GM21367 (cell line): ENCODE measurements around the gene FOXN3.
A peak's percentile ranks its signal among the peaks of the same experiment; 100 is the strongest.

ENCODE experiments used
- ATAC-seq: cut with Tn5 transposase; IDR thresholded peaks from one replicate; pipeline ENCODE4 v1.9.1; 2021; ENCODE audit not compliant: unreplicated experiment

FOXN3 gene

DNA sequence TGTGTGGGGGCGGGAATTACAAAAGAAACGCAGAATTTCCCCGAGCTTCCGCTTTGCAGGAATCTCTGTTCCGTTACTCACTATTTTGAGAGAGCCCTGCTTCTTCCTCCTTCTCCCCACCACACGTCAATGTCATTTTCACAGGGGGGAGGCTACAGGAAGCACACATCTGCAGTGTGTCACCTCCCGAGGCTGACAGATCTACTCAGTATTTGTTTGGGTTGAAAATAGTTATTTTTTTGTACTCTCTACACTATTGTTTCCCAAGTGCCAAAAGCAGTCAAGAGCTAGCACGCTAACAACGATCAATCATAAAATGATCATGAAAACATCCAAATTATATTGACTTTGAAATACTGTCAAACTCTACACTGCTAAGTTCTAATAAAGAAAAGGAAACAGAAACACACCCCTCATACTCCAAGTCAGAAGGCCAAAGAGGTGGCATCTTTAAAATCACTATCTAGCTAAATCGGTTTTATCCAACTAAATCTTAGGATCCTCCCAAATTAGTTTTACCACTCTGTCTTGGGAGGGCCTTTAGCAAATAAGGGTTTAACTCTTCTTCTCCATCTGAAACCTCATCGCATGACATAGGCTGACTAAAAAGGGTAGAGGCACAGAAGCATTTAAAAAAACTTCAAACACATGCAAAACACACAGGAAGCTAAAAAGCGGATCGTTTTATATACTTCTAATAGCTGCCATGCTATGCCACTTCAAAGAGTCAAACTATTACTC, 51.8 kb downstream of the FOXN3 start:
- peak; percentile 97 for ATAC-seq

DNA sequence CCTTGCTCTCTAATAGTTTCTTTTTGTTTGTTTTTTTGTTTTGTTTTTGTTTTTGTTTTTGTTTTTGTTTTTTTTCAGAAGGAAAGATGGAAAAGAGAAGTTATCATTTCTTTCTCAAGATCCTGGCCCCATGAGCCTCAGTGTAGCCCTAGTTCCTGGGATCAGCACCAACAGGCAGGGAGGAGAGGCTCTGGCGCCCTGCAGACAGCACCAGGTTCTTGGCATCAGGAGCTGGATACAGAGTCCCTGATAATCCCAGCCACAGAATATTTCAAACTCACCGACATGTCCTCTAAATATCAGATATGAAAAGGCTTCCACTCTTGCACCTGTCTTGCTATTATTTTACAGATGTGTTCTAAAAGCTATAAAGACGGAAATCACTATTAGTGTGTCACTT, 52.7 kb downstream of the FOXN3 start:
- no peak for ATAC-seq

DNA sequence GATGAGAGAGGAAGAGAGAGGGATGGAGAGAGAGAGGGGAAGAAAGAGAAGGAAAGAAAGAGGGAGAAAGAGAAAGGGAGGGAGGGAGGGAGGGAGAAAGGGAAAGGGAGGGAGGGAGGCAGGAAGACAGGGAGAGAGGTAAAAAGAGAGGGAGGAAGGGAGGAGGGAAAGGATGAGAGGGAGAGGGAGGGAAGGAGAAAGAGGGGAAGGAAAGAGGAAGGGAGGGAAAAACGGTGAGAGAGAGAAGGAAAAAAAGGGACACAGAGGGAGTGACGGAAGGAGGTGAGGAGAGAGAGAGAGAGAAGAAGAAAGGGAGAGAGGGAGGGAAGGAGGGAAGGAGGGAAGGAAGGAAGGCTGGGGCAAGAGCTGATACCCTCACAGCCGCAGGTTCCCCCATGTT, 56.8 kb downstream of the FOXN3 start:
- no peak for ATAC-seq

DNA sequence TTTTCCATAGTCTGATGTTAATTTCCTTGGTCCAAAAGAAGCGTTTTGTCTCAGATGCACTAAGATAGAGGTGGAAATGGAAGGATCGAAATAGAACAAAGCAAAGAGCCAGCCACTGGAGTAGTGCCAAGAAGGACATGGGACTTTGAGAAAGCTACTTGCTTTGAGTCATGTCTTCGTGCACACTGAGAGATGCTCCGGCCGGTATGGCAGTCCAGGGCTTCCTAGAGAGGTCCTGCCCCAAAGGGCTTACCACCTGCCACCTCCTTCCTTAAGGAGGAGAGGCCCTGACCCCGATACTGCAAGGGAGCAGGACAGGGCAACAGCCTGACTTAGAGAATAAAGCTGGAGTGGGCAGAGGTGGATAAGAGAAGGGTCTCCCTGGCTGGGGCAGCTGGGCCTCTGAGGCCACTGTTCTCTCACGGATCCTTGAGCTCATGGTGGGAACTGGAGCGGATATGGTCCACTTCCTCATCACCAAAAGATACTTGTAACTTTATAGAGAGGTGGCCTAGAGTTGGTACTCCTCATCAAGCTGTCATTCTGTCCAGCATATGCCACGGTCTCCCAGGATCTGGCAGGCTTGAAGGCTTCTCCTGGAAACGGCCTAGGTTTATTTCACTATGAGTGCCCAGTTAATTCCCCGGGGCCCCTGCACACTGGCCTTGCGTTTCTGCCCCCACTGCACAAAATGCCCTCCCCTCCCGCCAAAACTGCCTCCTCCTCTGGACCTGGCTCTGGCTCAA, 57.4 kb downstream of the FOXN3 start:
- no peak for ATAC-seq

DNA sequence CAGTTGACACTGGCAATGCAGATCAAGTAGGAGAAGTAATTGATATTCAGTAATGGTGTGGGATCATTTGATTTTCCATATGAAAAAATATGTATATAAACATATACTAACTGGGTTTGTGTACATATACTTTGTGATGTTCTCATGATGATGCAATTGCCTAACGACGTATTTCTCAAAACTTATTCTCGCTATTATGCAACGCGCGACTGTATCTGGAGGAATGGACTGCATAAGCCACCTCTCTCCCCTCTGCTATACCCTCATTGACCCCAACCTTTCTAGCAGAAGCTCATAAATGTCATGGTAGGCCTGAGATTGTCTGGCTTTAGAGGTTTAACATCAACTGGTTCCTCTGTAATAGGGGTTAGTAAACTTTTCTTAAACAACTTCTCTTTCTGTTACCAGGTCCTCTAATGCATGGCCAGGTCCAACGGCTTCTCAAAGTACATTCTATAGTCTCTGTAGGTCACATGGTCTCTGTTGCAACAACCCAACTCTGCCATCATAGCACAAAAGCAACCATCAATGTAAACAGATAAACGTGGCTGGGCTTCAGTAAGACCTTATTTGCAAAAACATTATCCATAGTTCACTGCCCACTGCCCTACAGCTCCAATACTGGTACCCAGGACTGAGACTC, 59.3 kb downstream of the FOXN3 start:
- no peak for ATAC-seq

DNA sequence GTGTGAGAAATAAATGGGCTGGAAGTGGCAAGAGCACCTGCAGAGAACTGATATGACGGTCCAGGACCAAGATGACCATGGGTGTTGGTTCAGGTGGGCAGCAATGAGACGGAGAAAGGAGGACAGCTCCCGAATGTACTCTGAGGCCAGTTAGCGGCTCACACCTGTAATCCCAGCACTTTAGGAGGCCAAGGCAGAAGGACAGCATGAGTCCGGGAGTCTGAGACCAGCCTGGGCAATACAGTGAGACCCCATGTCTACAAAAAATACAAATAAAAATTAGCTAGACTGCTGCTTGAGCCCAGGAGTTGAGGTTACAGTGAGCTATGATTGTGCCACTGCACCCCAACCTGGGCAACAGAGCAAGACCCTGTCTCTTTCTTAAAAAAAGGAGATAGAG, 60.1 kb downstream of the FOXN3 start:
- no peak for ATAC-seq

DNA sequence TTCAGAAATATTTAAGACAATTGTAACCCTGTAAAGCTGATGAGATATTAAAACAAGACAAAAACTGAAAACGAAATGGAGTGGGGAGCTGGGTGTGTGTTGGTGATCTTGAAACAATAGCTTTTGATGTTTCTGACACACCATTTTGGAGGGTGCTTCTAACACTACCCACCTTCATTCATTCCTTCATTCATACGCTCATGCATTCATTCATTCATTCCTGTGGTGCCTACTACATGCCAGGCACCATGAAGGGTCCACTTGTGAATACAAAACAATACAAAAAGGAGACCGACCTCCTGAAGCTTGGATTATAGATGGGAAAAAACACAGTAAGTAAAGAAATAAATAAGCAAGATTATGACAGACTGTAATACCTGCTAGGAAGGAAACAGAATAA, 60.5 kb downstream of the FOXN3 start:
- ATAC-seq = no peak

DNA sequence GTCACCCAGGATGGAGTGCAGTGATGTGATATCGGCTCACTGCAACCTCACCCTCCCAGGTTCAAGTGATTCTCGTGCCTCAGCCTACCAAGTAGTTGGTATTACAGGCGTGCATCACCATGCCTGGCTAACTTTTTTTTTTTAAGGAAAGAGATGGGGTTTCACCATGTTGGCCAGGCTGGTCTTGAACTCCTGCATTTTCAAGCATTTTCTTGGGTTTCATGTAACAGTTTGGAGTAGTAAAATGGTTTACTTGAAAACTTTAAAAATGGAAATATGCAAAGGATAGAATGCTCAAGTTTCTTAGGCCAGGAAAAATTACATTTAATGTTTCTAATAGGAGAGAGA, 63.3 kb downstream of the FOXN3 start:
- ATAC-seq = no peak

DNA sequence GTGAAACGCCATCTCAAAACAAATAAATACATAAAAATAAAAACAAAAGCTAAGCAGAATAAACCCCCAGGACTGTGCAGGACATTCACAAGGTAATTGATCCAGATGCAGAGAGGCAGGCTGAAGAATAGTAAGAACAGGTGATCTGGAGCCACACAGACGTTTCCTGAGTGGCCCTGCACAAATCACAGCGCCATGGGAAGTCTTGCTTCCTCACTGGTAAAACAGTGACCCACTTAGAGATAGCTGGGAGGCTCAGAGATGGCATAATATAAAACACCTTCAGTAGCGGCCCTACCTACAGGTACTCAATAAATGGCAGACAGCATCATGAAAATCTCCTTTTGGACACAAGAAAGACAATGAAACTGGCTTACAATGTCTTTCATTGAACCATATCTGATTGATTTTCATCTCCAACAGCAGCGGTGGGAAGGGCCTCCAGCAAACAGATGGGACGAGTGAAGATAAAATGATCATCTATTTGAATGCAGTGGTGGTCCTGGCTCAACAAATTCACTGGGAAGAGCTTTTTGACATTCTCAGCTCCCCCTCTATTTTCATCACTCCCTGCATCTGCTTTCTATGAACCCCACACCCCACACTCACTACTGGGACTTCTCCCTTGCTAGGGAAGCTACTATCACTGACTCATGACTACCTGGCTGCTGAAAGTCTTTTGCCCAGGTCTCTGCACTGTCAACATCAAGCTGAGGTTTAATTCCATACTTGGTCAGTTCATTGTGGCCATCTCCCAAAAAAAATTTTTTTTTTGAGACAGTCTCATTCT, 63.9 kb downstream of the FOXN3 start:
- ATAC-seq = no peak

DNA sequence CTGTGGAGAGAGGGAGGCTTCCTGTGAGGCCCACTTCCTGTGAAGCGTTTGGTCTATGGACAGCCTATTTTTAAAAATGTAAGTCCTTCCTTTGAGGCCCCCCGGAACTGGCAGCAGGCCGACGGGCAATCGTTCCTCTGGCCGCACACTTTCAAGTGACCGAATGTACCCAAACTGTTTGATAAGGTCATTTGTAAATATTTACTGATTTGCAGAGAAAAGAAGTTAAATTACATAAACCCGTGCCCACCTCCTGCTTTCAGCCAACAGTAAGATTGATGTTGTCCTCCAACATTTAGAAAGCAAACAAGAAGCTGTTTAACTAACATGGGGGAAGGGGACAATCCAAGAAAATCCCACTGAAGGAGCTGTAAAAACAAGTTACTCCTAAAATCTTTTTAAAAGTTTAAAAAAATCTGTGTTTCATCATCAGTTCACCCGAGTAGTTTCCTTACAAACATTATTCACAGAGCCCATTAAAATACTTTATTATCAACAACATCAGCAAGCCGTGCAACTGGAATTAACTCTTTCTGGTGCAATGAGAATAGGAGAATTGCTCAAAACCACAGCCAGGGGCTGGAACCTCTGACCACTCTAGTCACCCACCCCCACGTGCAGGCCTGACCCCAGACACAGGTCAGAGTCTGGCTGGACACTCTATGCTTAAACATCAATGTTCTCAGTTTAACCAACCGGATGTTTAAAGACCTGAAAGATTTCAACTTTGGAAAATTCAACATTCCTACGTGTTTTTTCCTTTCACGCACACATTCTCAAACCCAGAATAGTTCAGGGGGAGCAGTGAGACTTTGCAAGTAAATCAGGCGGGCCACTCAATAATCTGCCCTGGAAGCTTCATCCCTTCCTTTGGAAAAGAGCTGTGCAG, 65.3 kb downstream of the FOXN3 start:
- peak; percentile 70 for ATAC-seq

DNA sequence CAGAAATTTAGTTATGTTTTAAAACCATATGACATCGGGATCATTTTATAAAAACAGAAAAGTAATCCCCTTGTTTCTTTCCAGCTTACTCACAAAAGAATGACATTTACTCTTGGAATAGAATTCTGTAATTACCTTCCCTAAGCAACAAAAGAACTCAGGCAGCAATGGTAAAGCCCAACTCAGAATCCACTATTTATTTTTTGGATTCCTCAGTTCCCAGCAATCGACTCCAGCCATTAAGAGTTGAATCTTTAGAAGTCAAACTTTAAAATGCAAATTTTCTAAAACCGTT, 65.9 kb downstream of the FOXN3 start:
- ATAC-seq = no peak

DNA sequence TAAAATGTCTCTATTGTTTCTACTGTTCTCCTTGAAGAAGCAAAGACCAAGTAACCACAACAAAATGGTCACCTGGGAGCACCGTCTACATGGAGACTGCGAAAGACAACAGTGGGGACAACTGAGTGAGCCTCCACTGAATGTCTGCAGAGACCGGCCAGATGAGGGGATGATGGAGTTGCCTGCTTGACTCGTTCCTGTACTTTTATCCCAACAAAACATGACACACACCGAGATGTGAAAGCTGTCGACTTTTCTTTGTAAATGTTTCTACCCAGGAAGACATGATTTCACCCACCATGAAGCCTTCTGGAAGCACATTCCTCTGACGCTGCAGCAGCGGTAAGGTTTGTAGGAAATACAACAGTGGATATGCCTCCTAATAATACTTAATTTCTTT, 66.9 kb downstream of the FOXN3 start:
- no peak for ATAC-seq

DNA sequence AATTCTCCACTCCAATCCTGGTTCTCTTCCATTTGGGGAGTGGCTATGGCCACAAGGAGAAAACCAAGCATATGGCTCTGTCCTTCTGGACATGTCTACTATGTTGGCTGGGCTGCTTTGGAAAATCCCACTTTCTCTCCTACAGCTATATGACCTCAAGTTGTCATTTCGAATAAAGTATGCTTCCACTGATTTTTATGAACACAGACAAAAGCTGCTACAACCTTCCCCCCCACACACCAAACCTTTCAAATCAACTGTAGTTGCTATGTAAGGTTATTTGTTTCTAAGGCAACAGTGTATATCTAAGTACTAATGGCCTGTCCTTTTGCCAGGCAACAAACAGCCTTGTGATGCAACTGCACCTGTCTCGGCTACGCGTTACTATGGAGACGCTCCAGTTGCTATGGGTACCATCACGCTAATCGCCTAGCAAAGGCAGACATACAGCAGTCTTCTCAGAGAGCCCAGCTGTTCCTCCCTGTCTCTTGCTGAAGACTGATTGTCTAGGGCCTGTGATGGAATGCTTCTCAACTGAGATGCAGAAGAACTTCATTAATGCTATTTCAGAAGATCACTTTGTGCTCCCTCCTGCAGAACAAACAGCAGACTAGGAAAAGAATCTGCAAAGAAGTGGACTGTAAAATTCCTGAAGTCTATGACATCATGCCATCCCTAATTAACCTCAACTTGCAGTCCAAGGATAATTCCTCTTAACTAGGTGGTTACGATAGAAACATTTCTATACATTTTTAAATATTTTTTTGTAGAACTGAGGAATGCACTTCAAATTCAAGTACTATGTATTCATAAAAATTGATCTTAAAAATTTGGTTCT, 67.6 kb downstream of the FOXN3 start:
- ATAC-seq = no peak

DNA sequence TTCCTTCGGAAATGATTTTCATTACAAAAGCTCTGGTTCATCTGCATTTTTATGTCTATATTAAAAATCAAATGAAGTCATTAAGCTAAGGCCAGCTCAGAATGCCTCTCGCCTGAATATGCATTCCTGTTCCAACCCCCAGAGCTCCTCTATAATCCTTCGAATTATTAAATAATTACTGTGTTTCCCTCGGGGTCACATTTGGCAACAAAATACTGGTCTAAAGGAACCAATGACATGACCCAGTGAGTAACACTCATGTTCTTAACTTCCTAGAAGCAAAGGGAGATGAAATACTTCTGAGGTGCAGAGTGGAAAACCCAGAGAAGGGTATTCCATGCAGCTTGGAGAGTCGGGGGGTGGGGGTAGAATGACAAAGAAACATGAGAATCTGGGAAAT, 68.3 kb downstream of the FOXN3 start:
- no peak for ATAC-seq

DNA sequence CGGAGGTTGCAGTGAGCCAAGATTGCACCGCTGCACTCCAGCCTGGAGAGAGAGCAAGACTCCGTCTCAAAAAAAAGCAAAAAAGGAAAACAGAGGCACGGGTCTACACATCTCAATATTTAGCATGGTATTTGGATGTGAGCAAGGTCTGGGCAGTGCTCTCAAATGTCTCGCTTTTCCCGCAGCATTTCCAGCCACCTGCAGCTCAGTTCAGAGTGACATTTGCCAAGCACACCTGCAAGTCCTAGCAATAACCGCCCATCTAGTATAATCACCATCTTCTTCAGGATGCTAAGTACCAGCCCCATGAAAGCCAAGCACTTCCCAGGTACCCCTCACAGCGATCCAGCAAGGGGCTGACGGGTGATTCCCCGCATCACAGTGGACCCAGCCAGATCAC, 69.1 kb downstream of the FOXN3 start:
- no peak for ATAC-seq

DNA sequence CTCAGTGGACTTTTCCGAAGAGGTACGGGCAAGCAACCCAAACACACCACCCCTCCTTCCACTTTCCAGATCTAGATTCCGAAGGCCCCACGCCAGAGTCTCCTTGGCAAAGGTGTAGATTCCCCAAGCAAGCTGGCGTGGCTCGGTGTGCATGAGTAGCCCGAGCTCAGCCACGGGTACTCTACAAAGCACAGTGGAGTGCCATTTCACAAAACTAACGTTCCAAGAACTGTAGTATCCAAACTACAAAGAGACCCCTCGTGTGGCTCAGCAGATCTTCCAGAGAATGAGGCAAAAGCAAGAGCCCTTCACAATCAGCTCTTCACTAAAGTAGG, 72.1 kb downstream of the FOXN3 start:
- ATAC-seq = no peak

DNA sequence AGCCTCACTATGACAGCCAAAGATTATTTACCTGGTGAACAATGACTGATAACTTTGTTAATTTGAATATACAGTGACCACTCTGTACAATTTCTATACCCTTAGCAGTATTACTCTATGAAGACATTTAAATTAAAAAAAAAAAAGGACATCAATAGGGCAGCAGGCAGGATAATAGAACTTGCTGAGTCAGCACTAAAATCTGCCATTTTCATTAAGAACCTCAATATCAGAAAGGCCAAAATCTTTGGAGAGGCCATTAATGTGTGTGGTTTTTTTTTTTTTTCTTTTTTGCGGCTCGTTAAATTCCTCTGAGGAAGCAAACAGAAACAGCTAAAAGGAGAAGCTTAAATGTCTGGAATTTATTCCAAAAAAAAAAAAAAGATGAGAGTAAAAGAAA, 73.7 kb downstream of the FOXN3 start:
- no peak for ATAC-seq

DNA sequence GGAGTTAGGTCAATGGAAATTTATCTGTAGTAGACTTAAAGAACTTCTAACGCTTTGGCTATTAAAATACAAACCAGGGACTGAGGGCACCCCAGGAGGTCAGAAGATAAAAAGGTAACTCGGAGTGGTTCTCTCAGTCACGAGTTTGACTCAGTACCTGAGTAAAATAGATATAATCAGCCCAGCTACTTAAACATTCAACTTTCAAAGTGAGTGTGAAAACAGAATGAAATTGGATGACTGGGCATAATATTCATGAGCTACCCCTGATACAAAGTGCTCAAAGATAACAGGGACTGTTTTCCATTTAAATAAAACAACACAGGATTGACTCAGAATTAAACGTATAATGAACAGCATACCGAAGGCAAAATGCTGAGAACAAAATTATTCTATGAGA, 75.0 kb downstream of the FOXN3 start:
- ATAC-seq = no peak

DNA sequence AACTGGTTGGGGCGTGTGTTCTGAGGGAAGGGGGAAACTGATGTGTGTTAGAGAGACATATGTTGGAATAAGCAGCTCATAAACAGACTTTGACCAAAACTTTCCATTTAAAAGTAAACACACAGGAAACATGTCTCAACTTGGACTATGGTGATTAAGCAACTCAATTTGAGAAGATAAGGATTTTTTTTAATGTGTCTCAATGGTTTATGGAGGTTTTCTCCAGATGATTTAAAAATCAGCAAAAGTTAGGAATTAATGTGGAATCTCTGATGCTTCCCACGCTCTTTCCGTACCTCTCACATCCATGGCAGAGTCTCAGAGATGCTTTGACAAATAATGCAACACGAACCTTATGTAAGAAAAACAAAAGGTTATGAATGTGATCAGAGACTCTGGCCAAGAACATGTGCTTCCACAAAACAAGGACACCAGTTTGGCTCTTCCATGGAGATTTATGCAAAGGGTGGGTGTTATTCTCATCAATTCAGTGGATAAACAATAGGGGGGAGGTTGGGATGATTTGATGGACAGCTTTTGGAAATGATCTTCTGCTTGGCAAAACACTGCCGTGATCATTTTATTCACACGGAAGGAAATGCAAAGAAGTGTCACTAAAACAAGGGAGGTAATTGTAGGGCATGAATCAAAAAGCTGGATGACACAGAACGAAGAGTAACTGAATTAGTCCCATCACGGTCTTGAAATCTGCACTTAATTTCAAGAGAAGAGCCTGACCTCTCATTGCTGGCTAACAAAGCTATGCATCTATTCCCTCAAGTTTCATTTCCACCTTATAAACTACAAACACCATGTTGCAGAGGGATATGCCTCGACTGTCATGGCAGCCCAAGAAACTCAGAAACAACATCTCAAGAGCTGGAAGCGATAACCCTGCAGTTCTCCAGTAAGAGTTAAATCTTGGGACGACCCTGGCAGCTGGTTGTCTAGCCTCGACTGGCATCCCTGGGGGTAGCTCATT, 76.5 kb downstream of the FOXN3 start:
- ATAC-seq = no peak
